Muscle of leg (tissue), 11 donors: ENCODE results near the gene PEX13. TPM values are rescaled to one million over a fixed set of nuclear protein-coding genes. Genes with fewer than 3 reads are reported as not detected.
"Not testable (repeated sequence)": the region's sequence is repeated elsewhere in the genome, so short reads cannot be mapped to it uniquely, and the experiment has no call there.

ENCODE experiments used
- DNase-seq: peaks from one replicate; pipeline ENCODE4 v3.0.0; 2013
- H3K27ac ChIP-seq: one replicate; pipeline ENCODE4 v1.5.1; 2013; ENCODE audit warnings: mild to moderate bottlenecking, low read length, control low read depth
- H3K27me3 ChIP-seq: one replicate; pipeline ENCODE4 v1.6.1; 2013; ENCODE audit warnings: low read length; ENCODE audit not compliant: control insufficient read depth, insufficient read depth
- H3K36me3 ChIP-seq: one replicate; pipeline ENCODE4 v1.6.1; 2013; ENCODE audit warnings: low read length; ENCODE audit not compliant: control insufficient read depth, insufficient read depth
- H3K4me1 ChIP-seq: one replicate; pipeline ENCODE4 v1.6.1; 2013; ENCODE audit warnings: low read length; ENCODE audit not compliant: control insufficient read depth, insufficient read depth
- H3K4me3 ChIP-seq: one replicate; pipeline ENCODE4 v1.5.1; 2013; ENCODE audit warnings: low read length, control low read depth
- H3K9me3 ChIP-seq: replicated peaks from 2 replicates; pipeline ENCODE4 v1.6.1; 2013; ENCODE audit warnings: low read depth, low read length; ENCODE audit not compliant: control insufficient read depth
- WGBS: methylation state at CpG from one replicate; pipeline ENCODE4 v1.1.5; 2013; ENCODE audit warnings: missing lambda C conversion rate; ENCODE audit not compliant: insufficient coverage; 5-methylcytosine and 5-hydroxymethylcytosine counted together
- polyA plus RNA-seq, 8 donors: library from polyadenylated mRNA; unstranded; fragments of 120-200 nt; gene quantifications; one replicate each; pipeline versions ENCODE4 v1.2.1 to v1.2.3, GENCODE V29; 2013; ENCODE audit warnings: inconsistent platforms in 1 of 8, low replicate concordance in 1 of 8; ENCODE audit not compliant: insufficient read length in 8 of 8, insufficient read depth in 1 of 8
- total RNA-seq: library from RNA; stranded (reverse); fragments of 120-200 nt; gene quantifications from one replicate; pipeline ENCODE4 v1.2.4, GENCODE V29; 2013

PEX13 gene
- total and polyA plus RNA-seq, 9 donors: 16.6 to 25.3 (median 20.8) TPM

DNA sequence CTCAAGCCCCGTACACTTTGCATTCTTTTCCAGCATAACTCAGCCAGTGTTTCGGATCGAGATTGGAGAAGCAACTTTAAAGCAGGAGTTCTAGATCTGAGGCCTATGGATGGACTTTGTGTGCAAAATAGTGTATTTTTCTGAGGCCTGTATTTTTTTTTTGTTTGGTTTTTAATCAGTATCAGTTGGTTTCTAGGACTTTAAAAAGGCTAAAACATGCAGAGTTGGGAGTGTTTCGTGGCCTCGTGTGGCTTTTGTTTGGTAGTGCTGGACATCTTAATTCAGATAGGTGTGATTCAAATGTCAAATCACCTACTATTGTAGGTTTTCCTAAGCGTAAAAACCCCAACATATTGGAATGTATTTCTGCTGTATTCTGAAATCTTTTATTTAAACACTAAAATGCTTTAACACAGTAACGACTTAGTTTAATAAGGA, 817 bp downstream of the PEX13 start:
- H3K4me3 ChIP-seq: peak overlapping the region; percentile 86
- no peak for DNase-seq
- no peaks in the 10 kb centered on the region for H3K27me3 ChIP-seq
- H3K4me1 ChIP-seq: peaks cover 2% of the 10 kb centered on the region
- peaks cover 3% of the 10 kb centered on the region for H3K9me3 ChIP-seq
- H3K36me3 ChIP-seq: peaks cover 7% of the 10 kb centered on the region
- WGBS: no CpG with 5 or more reads among the region's 7 CpGs
- H3K27ac ChIP-seq: peak overlapping the region; percentile 95

GRCh38 chr2:61018798-61019197, 1.3 kb downstream of the PEX13 start:
- Histone ChIP-seq H3K27ac (peak overlapping the region; percentile 95), H3K36me3 (peaks cover 7% of the 10 kb centered on the region), H3K4me1 (peaks cover 2% of the 10 kb centered on the region), H3K9me3 (peaks cover 3% of the 10 kb centered on the region), H3K4me3 (peak overlapping the region; percentile 86), H3K27me3 (no peaks in the 10 kb centered on the region)
- no CpG with 5 or more reads among the region's 6 CpGs for WGBS
- DNase-seq: no peak

GRCh38 chr2:61021228-61021660, 3.7 kb downstream of the PEX13 start:
- Histone ChIP-seq H3K9me3 (peaks cover 3% of the 10 kb centered on the region), H3K4me3 (no peak overlapping the region), H3K4me1 (peaks cover 2% of the 10 kb centered on the region), H3K36me3 (peaks cover 7% of the 10 kb centered on the region), H3K27ac (no peak overlapping the region), H3K27me3 (no peaks in the 10 kb centered on the region)
- WGBS: 100% methylated on average over 1 of the region's 6 CpGs
- no peak for DNase-seq

- no peaks in the 10 kb centered on the region for H3K27me3 ChIP-seq
- H3K4me3 ChIP-seq: no peak overlapping the region
- peaks cover 3% of the 10 kb centered on the region for H3K9me3 ChIP-seq
- H3K27ac ChIP-seq: no peak overlapping the region
- no peaks in the 10 kb centered on the region for H3K4me1 ChIP-seq
- H3K36me3 ChIP-seq: peaks cover 7% of the 10 kb centered on the region
- no peak for DNase-seq
- whole genome bisulfite sequencing: no CpG with 5 or more reads among the region's 4 CpGs
Observed at GRCh38 chr2:61023670-61024069, 6.2 kb downstream of the PEX13 start.

- Histone ChIP-seq H3K27ac (no peak overlapping the region), H3K36me3 (peaks cover 24% of the 10 kb centered on the region), H3K4me3 (no peak overlapping the region), H3K27me3 (no peaks in the 10 kb centered on the region), H3K4me1 (no peaks in the 10 kb centered on the region), H3K9me3 (peaks cover 4% of the 10 kb centered on the region)
- WGBS: no CpG with 5 or more reads among the region's 3 CpGs
- DNase-seq: no peak
Observed at GRCh38 chr2:61029533-61029932, 12.0 kb downstream of the PEX13 start.

DNA sequence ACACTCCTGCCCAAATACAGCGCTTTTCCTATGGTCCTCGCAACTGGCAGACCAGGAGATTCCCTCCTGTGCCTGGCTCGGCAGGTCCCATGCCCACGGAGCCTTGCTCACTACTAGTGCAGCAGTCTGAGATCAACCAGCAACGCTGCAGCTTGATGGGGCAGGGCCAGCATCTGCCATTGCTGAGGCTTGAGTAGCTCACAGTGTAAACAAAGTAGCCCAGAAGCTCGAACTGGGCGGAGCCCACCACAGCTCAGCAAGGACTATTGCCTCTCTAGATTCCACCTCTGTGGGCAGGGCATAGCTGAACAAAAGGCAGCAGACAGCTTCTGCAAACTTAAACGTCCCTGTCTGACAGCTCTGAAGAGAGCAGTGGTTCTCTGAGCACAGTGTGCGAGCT, 17.1 kb downstream of the PEX13 start:
- H3K4me3 ChIP-seq, H3K27ac ChIP-seq, H3K27me3 ChIP-seq, H3K4me1 ChIP-seq, DNase-seq: not testable (repeated sequence)
- WGBS: 97% methylated on average over 9 of the region's 9 CpGs
- Histone ChIP-seq H3K9me3 (peaks cover 17% of the 10 kb centered on the region), H3K36me3 (peaks cover 33% of the 10 kb centered on the region)

DNA sequence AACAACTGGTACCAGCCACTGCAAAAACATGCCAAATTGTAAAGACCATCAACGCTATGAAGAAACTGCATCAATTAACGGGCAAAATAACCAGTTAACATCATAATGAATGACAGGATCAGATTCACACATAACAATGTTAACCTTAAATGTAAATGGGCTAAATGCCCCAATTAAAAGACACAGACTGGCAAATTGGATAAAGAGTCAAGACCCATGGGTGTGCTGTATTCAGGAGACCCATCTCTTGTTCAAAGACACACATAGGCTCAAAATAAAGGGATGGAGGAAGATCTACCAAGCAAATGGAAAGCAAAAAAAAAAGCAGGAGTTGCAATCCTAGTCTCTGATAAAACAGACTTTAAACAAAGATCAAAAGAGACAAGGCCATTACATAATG, 19.1 kb downstream of the PEX13 start:
- not testable (repeated sequence) for H3K4me3 ChIP-seq, H3K27me3 ChIP-seq, H3K27ac ChIP-seq, H3K4me1 ChIP-seq, DNase-seq
- Histone ChIP-seq H3K36me3 (peaks cover 24% of the 10 kb centered on the region), H3K9me3 (peaks cover 17% of the 10 kb centered on the region)
- WGBS: no CpG with 5 or more reads among the region's 2 CpGs

- H3K27ac ChIP-seq: no peak overlapping the region
- no peak for DNase-seq
- no peaks in the 10 kb centered on the region for H3K9me3 ChIP-seq
- no peaks in the 10 kb centered on the region for H3K4me1 ChIP-seq
- 100% methylated on average over 1 of the region's 3 CpGs for WGBS
- H3K4me3 ChIP-seq: no peak overlapping the region
- peaks cover 9% of the 10 kb centered on the region for H3K36me3 ChIP-seq
- no peaks in the 10 kb centered on the region for H3K27me3 ChIP-seq
Observed at GRCh38 chr2:61042807-61043206, 25.3 kb downstream of the PEX13 start.

DNA sequence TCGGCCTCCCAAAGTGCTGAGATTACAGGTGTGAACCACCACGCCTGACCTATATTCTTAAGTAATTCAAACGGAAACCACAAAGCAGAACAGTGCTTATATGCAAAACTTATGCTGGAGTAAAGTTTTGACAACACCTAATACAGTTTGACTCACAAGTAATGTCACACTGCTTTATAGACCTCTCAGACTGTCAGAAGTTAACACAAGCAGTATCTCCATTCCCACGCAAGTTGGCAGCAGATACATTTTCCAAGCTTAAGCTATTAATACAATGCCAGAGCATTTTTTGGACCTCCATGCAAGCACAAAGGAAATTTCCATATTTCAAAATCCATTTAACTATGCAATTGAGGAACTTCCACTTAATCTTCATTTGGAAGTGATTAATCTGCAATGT, 27.1 kb downstream of the PEX13 start:
- peak; percentile 38 for DNase-seq
- H3K4me1 ChIP-seq: no peaks in the 10 kb centered on the region

DNA sequence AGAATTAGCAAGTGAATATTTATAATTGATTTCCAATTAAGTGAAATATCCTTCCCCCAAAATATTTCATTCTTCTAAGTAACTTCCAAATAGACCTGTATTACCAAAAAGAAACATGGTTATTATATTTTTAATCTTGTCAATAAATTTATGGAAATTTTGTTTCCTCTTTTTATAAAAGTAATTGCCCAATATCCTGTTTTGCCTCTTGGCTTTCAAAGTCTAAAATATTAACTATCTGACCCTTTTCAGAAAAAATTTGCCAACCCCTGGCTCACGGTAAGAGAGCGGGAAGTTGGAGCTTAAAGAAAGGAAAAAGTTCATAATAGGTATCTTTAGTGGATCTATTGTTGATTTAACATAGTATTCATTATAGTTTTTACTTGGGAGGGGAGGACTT, 27.7 kb downstream of the PEX13 start:
- no peak for DNase-seq
- no peak overlapping the region for H3K27ac ChIP-seq
- peaks cover 12% of the 10 kb centered on the region for H3K36me3 ChIP-seq
- no peaks in the 10 kb centered on the region for H3K27me3 ChIP-seq
- H3K4me1 ChIP-seq: no peaks in the 10 kb centered on the region
- no peak overlapping the region for H3K4me3 ChIP-seq
- H3K9me3 ChIP-seq: no peaks in the 10 kb centered on the region
- no CpG with 5 or more reads among the region's 2 CpGs for WGBS

More for the DNA sequence above, 27.1 kb downstream of the PEX13 start:
- Histone ChIP-seq H3K4me3 (no peak overlapping the region), H3K27me3 (no peaks in the 10 kb centered on the region), H3K36me3 (peaks cover 12% of the 10 kb centered on the region), H3K27ac (no peak overlapping the region), H3K9me3 (no peaks in the 10 kb centered on the region)
- WGBS: 88% methylated on average over 2 of the region's 4 CpGs

DNA sequence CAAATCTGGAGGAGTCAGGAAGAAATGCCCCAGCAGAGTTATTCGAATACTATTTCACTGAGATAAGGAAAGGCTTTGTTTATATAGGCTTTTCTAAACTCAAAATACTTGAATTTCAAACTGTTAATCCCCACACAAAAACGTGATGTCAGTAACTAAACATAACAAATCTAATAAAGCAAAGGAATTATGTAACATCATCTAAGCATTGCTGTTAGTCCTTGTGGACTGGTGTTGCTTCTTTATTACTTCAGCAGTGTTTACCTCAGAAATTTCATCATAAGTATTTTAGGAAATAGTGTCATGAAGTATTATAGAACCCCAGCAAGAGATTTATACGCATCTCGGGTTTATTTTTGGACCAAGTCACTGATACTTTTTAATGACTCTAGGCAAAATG, 28.5 kb downstream of the PEX13 start:
- Histone ChIP-seq H3K9me3 (no peaks in the 10 kb centered on the region), H3K4me1 (no peaks in the 10 kb centered on the region), H3K27ac (no peak overlapping the region), H3K36me3 (peaks cover 12% of the 10 kb centered on the region), H3K27me3 (no peaks in the 10 kb centered on the region), H3K4me3 (no peak overlapping the region)
- WGBS: no CpG with 5 or more reads among the region's 4 CpGs
- no peak for DNase-seq
